ENCODE data around the gene CRBN. TPM values are rescaled to one million over a fixed set of nuclear protein-coding genes. Genes with fewer than 3 reads are reported as not detected.

Gene CRBN
- polyA plus RNA-seq, 1 donor from 2014 or later: 131 TPM

Small RNA genes within 50 kb of the gene (small RNA-seq; reads per million reads assigned to genes)
- gene RF00416: 0 reads per million in 3 experiments

Other genes with a start within 250 kb of the CRBN start
- 0.10 TPM in 1 of 2 replicates, not detected in the other for gene IL5RA, start 69.3 kb downstream of the CRBN start, polyA plus RNA-seq
- gene TRNT1, start 52.8 kb downstream of the CRBN start, polyA plus RNA-seq: 25.7 and 28.5 TPM in 2 replicates

All from neural cell (in vitro differentiated cells).